OCI-LY7 (cell line): ENCODE data around the gene DIAPH2.

ENCODE experiments used
- CTCF ChIP-seq: fragments of 200-600 bp; sonication (generic); conservative IDR thresholded peaks from 2 replicates; pipeline ENCODE4 v1.5.1; 2014; ENCODE audit warnings: mild to moderate bottlenecking, antibody characterized with exemption, low read length, moderate library complexity, mixed read lengths
- EZH2phosphoT487 ChIP-seq: fragments of 200-600 bp; sonication (generic); IDR thresholded peaks from 2 replicates; pipeline ENCODE4 v1.6.1; 2018; ENCODE audit warnings: low read depth, borderline replicate concordance, mild to moderate bottlenecking, mixed run types, antibody characterized with exemption, low read length, moderate library complexity, mixed read lengths

- TF ChIP-seq CTCF = no peak
- no peak for TF ChIP-seq EZH2phosphoT487
These were observed 713.4 kb downstream of the DIAPH2 start for GRCh38 chrX:97398030-97398551.
